GM23338 (cell line): Measurements from ENCODE around the gene NELL2. TPM values are rescaled to one million over a fixed set of nuclear protein-coding genes. Genes with fewer than 3 reads are reported as not detected.

ENCODE experiments used
- ATAC-seq: fragments of 200-7000 bp; cut with Tn5 transposase; 3 replicates; pipeline ENCODE4 v1.9.1; 2020
- DNase-seq: peaks from one replicate; pipeline ENCODE4 v3.0.0-alpha.2; 2015; ENCODE audit warnings: low spot score
- H2AFZ ChIP-seq: fragments of 200-600 bp; sonication (generic); 2 replicates; pipeline ENCODE4 v1.8.0; 2016; ENCODE audit warnings: antibody characterized with exemption, mild to moderate bottlenecking, moderate library complexity
- H3F3A ChIP-seq: fragments of 200-600 bp; sonication (generic); replicated peaks from 2 replicates; pipeline ENCODE4 v1.8.0; 2017; ENCODE audit warnings: antibody characterized with exemption, mixed run types, low read depth
- H3K27ac ChIP-seq: fragments of 200-600 bp; sonication (generic); 2 replicates; pipeline ENCODE4 v1.6.1; 2016; ENCODE audit warnings: low read depth
- H3K27me3 ChIP-seq: fragments of 200-600 bp; sonication (generic); 2 replicates; pipeline ENCODE4 v1.8.0; 2016; ENCODE audit warnings: mild to moderate bottlenecking, mixed run types, moderate library complexity; ENCODE audit not compliant: insufficient read depth
- H3K36me3 ChIP-seq: fragments of 200-600 bp; sonication (generic); 2 replicates; pipeline ENCODE4 v1.8.0; 2016; ENCODE audit warnings: mild to moderate bottlenecking; ENCODE audit not compliant: insufficient read depth
- H3K4me1 ChIP-seq: fragments of 200-600 bp; sonication (generic); 2 replicates; pipeline ENCODE4 v1.8.0; 2016; ENCODE audit warnings: mild to moderate bottlenecking, moderate library complexity; ENCODE audit not compliant: insufficient read depth
- H3K4me2 ChIP-seq: fragments of 200-600 bp; sonication (generic); 2 replicates; pipeline ENCODE4 v1.7.1; 2017; ENCODE audit warnings: mixed run types
- H3K4me3 ChIP-seq: fragments of 200-600 bp; sonication (generic); 2 replicates; pipeline ENCODE4 v1.6.1; 2016; ENCODE audit warnings: mixed run types
- H3K79me2 ChIP-seq: fragments of 200-600 bp; sonication (generic); replicated peaks from 2 replicates; pipeline ENCODE4 v1.8.0; 2017; ENCODE audit warnings: mild to moderate bottlenecking; ENCODE audit not compliant: insufficient read depth
- H3K9me2 ChIP-seq: fragments of 200-600 bp; sonication (generic); 2 replicates; pipeline ENCODE4 v1.8.0; 2017; ENCODE audit not compliant: insufficient read depth
- H4K20me1 ChIP-seq: fragments of 200-600 bp; sonication (generic); replicated peaks from 2 replicates; pipeline ENCODE4 v1.8.0; 2017; ENCODE audit warnings: mild to moderate bottlenecking; ENCODE audit not compliant: insufficient read depth
- H3K27ac Mint-ChIP-seq: 2 replicates; pipeline ENCODE4 v1.8.0; 2020; ENCODE audit warnings: inconsistent platforms, mild to moderate bottlenecking, moderate library complexity, mixed read lengths
- H3K27me3 Mint-ChIP-seq: 3 replicates; pipeline ENCODE4 v1.8.0; 2022; ENCODE audit warnings: low read depth, mild to moderate bottlenecking, moderate library complexity, mixed read lengths, inconsistent platforms; ENCODE audit not compliant: insufficient read depth, poor library complexity
- H3K36me3 Mint-ChIP-seq: 3 replicates; pipeline ENCODE4 v1.8.0; 2021; ENCODE audit warnings: low read depth, mild to moderate bottlenecking, inconsistent platforms, moderate library complexity, mixed read lengths
- H3K4me1 Mint-ChIP-seq: 3 replicates; pipeline ENCODE4 v1.8.0; 2020; ENCODE audit warnings: mild to moderate bottlenecking, inconsistent platforms, mixed read lengths
- H3K4me3 Mint-ChIP-seq: 3 replicates; pipeline ENCODE4 v1.8.0; 2021; ENCODE audit warnings: moderate library complexity, mild to moderate bottlenecking, inconsistent platforms, mixed read lengths
- H3K9me3 Mint-ChIP-seq: 3 replicates; pipeline ENCODE4 v1.8.0; 2020; ENCODE audit warnings: moderate library complexity, mild to moderate bottlenecking, inconsistent platforms, mixed read lengths
- CREB1 ChIP-seq: fragments of 250-450 bp; sonication (Bioruptor Pico); IDR thresholded peaks from 2 replicates; pipeline ENCODE4 v1.5.0; 2020; ENCODE audit warnings: low read depth, mild to moderate bottlenecking, moderate library complexity
- EZH2 ChIP-seq: fragments of 200-600 bp; sonication (generic); IDR thresholded peaks from one replicate; pipeline ENCODE4 v1.8.0; 2017; ENCODE audit warnings: antibody characterized with exemption, mild to moderate bottlenecking, low read depth; ENCODE audit not compliant: unreplicated experiment
- JUNB ChIP-seq: IDR thresholded peaks from one replicate; pipeline ENCODE4 v1.6.1; 2016; ENCODE audit warnings: antibody characterized with exemption; ENCODE audit not compliant: unreplicated experiment
- NANOG ChIP-seq: IDR thresholded peaks from 2 replicates; pipeline ENCODE4 v1.6.1; 2016; ENCODE audit warnings: antibody characterized with exemption, borderline replicate concordance
- POLR2AphosphoS5 ChIP-seq: IDR thresholded peaks from 2 replicates; pipeline ENCODE4 v1.6.1; 2016; ENCODE audit warnings: antibody characterized with exemption, low read depth
- REST ChIP-seq: IDR thresholded peaks from one replicate; pipeline ENCODE4 v1.6.1; 2018; ENCODE audit warnings: antibody characterized with exemption; ENCODE audit not compliant: unreplicated experiment
- STAT1 ChIP-seq: IDR thresholded peaks from one replicate; pipeline ENCODE4 v1.6.1; 2016; ENCODE audit warnings: antibody characterized with exemption; ENCODE audit not compliant: unreplicated experiment
- ZNF114 ChIP-seq: fragments of 250-450 bp; sonication (Bioruptor Pico); IDR thresholded peaks from 2 replicates; pipeline ENCODE4 v1.5.0; 2020; ENCODE audit warnings: mild to moderate bottlenecking, moderate library complexity
- ZNF331 ChIP-seq: fragments of 250-450 bp; sonication (Bioruptor Pico); IDR thresholded peaks from 2 replicates; pipeline ENCODE4 v1.5.0; 2020; ENCODE audit warnings: low read depth, mild to moderate bottlenecking, moderate library complexity
- ZNF462 ChIP-seq: fragments of 250-450 bp; sonication (Bioruptor Pico); IDR thresholded peaks from 2 replicates; pipeline ENCODE4 v1.5.0; 2020; ENCODE audit warnings: mild to moderate bottlenecking, moderate library complexity
- polyA plus RNA-seq: library from polyadenylated mRNA; unstranded; fragments of >200 nt; fragmentation: Nextera tagmentation; extraction: Ambion mirVana; gene quantifications from 2 replicates; pipeline ENCODE4 v1.2.1, GENCODE V29; 2016
- total RNA-seq: library from RNA; depleted of rRNA; stranded (reverse); fragments of >200 nt; shearing (Covaris generic); gene quantifications from 2 replicates; pipeline ENCODE4 v1.2.3, GENCODE V29; 2014
- TF ChIP-seq, protein P1 (sequence below), 2 experiments: fragments of 200-600 bp in 1 of 2; sonication (generic) in 1 of 2; conservative IDR thresholded peaks; 2 replicates each; pipeline versions ENCODE4 v1.5.1 to v1.6.1; 2016 to 2017; ENCODE audit warnings: antibody characterized with exemption in 2 of 2, low read depth in 2 of 2, mild to moderate bottlenecking in 2 of 2, moderate library complexity in 1 of 2
- TF ChIP-seq, protein P2 (sequence below): IDR thresholded peaks from 2 replicates; pipeline ENCODE4 v1.6.1; 2016; ENCODE audit warnings: antibody characterized with exemption

The NELL2 gene
- total and polyA plus RNA-seq, 2 experiments from 2014 or later, result 25.1 to 99.5 TPM

DNA sequence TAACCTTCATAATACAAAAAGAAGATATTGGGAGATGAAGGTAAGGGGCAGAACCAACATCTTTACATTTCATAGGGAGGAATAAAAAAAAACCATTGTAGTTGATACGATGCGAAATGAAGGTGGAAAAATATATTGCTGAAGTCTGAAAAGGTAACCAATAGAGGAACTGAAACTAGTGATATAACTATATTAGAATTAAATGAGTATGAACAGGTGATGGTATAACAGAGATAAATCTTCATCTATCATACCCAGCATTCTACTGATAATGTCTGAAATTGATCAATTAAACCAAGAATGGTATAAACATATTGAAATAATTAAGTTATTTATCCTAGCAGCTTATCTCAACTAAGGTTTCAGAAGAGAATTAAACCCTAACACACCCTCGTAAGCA is 332.1 kb downstream of the NELL2 start:
- peaks cover 9% of the 10 kb centered on the region; the same call in 2 of the 3 replicates for H3K4me1 Mint-ChIP-seq
- no peak for ATAC-seq

More for the DNA sequence above, 332.1 kb downstream of the NELL2 start:
- Histone ChIP-seq H3F3A (no peaks in the 10 kb centered on the region), H3K4me1 (peaks cover 6% of the 10 kb centered on the region; the same call in 1 of the 2 replicates), H3K4me3 (no peak overlapping the region), H4K20me1 (no peaks in the 10 kb centered on the region), H3K27me3 (no peaks in the 10 kb centered on the region), H3K36me3 (no peaks in the 10 kb centered on the region), H2AFZ (no peak overlapping the region), H3K79me2 (no peaks in the 10 kb centered on the region), H3K9me2 (no peaks in the 10 kb centered on the region), H3K4me2 (no peak overlapping the region), H3K27ac (no peak overlapping the region)
- H3K27me3 Mint-ChIP-seq, result no peaks in the 10 kb centered on the region
- no peak overlapping the region for H3K27ac Mint-ChIP-seq
- no peaks in the 10 kb centered on the region for H3K36me3 Mint-ChIP-seq
- no peak for DNase-seq
- TF ChIP-seq JUNB, result no peak
- no peak for TF ChIP-seq ZNF462 (CRISPR knock-in tag)
- TF ChIP-seq CREB1 (CRISPR knock-in tag), result no peak
- TF ChIP-seq, protein P1, sequence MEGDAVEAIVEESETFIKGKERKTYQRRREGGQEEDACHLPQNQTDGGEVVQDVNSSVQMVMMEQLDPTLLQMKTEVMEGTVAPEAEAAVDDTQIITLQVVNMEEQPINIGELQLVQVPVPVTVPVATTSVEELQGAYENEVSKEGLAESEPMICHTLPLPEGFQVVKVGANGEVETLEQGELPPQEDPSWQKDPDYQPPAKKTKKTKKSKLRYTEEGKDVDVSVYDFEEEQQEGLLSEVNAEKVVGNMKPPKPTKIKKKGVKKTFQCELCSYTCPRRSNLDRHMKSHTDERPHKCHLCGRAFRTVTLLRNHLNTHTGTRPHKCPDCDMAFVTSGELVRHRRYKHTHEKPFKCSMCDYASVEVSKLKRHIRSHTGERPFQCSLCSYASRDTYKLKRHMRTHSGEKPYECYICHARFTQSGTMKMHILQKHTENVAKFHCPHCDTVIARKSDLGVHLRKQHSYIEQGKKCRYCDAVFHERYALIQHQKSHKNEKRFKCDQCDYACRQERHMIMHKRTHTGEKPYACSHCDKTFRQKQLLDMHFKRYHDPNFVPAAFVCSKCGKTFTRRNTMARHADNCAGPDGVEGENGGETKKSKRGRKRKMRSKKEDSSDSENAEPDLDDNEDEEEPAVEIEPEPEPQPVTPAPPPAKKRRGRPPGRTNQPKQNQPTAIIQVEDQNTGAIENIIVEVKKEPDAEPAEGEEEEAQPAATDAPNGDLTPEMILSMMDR (conservative IDR thresholded peaks at IDR 0.05; ENCODE audit: low read depth in 2 of 2), result no peak
- no peak for TF ChIP-seq NANOG
- no peak for TF ChIP-seq ZNF114 (CRISPR knock-in tag)
- TF ChIP-seq STAT1, result no peak
- TF ChIP-seq EZH2, result no peak
- TF ChIP-seq ZNF331 (CRISPR knock-in tag), result no peak
- TF ChIP-seq POLR2AphosphoS5, result no peak
- TF ChIP-seq, protein P2, sequence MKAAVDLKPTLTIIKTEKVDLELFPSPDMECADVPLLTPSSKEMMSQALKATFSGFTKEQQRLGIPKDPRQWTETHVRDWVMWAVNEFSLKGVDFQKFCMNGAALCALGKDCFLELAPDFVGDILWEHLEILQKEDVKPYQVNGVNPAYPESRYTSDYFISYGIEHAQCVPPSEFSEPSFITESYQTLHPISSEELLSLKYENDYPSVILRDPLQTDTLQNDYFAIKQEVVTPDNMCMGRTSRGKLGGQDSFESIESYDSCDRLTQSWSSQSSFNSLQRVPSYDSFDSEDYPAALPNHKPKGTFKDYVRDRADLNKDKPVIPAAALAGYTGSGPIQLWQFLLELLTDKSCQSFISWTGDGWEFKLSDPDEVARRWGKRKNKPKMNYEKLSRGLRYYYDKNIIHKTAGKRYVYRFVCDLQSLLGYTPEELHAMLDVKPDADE, result no peak
- no peak for TF ChIP-seq REST
- H3K9me3 Mint-ChIP-seq, result no peaks in the 10 kb centered on the region
- no peak overlapping the region for H3K4me3 Mint-ChIP-seq
